ENCODE data around the gene VAT1.

Gene VAT1

GRCh38 chr17:43027091-43028032 is 5.2 kb upstream of the VAT1 start:
- DNase-seq (ENCODE audit: low read depth) = no peak

GRCh38 chr17:43026595-43026994 is 4.4 kb upstream of the VAT1 start:
- no peak for DNase-seq (ENCODE audit: low read depth)

- no peak for DNase-seq (ENCODE audit: low read depth)
Observed at GRCh38 chr17:43025766-43026537, 3.8 kb upstream of the VAT1 start.

- DNase-seq (ENCODE audit: low read depth) = no peak
Observed at GRCh38 chr17:43025290-43025657, 3.1 kb upstream of the VAT1 start.

- peak; percentile 71 for DNase-seq (ENCODE audit: low read depth)
Observed at GRCh38 chr17:43024407-43025289, 2.5 kb upstream of the VAT1 start, which contains the start of gene RND2. RND2 (plus strand) TSS chr17:43025231; CDS start chr17:43025348, 117 bp downstream.

GRCh38 chr17:43020789-43021740 is 1.1 kb downstream of the VAT1 start:
- DNase-seq (ENCODE audit: low read depth) = no peak

GRCh38 chr17:43020030-43020621 is 2.1 kb downstream of the VAT1 start:
- no peak for DNase-seq (ENCODE audit: low read depth)

GRCh38 chr17:43019418-43019817 is 2.8 kb downstream of the VAT1 start:
- DNase-seq (ENCODE audit: low read depth) = no peak

- no peak for DNase-seq (ENCODE audit: low read depth)
Observed at GRCh38 chr17:43018932-43019331, 3.3 kb downstream of the VAT1 start.

- no peak for DNase-seq (ENCODE audit: low read depth)
Observed at GRCh38 chr17:43018008-43018853, 4.0 kb downstream of the VAT1 start.

GRCh38 chr17:43016216-43016615 is 6.0 kb downstream of the VAT1 start:
- DNase-seq (ENCODE audit: low read depth) = no peak

GRCh38 chr17:43015579-43015978 is 6.6 kb downstream of the VAT1 start:
- DNase-seq (ENCODE audit: low read depth) = no peak

- no peak for DNase-seq (ENCODE audit: low read depth)
Observed at GRCh38 chr17:43014649-43015542, 7.3 kb downstream of the VAT1 start.

GRCh38 chr17:43014020-43014648 is 8.1 kb downstream of the VAT1 start:
- no peak for DNase-seq (ENCODE audit: low read depth)

GRCh38 chr17:43013296-43013695 is 8.9 kb downstream of the VAT1 start:
- DNase-seq (ENCODE audit: low read depth) = no peak

- no peak for DNase-seq (ENCODE audit: low read depth)
Observed at GRCh38 chr17:43011728-43012472, 10.3 kb downstream of the VAT1 start.

- no peak for DNase-seq (ENCODE audit: low read depth)
Observed at GRCh38 chr17:43010667-43011308, 11.4 kb downstream of the VAT1 start.
